NCI-H146 treated with DMSO at 0.1 percent for 48 hours (cell line): ENCODE results near the gene CDH22.

Source experiments
- DNase-seq: peaks from one replicate; lab custom pipeline; 2025; ENCODE audit not compliant: unreplicated experiment; lab: John Stamatoyannopoulos, UW

CDH22 gene

GRCh38 chr20:46152824-46153586 is 155.3 kb downstream of the CDH22 start:
- no peak for DNase-seq

DNA sequence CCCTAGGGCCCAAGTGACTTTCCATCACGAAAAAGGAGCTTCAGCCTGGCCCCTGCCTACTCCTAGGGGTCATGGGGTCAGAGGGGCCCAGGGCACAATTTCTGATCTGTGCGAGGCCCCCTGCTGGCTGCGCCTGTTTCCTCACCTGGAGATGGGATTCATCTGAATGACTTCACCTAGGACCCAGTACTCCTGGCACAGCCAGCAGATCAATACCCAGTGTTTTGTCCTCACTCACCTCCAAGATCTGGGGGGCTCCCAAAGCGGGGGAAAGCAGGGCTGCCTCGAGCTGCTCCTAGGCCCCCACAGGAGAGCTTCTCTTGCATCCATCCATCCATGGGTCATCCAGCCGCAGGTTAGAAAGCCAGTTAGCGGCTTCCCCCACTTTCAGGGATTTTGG is 156.4 kb downstream of the CDH22 start:
- no peak for DNase-seq

GRCh38 chr20:46150943-46151342 is 157.4 kb downstream of the CDH22 start:
- DNase-seq, result no peak

GRCh38 chr20:46148313-46149208 is 159.7 kb downstream of the CDH22 start:
- no peak for DNase-seq

GRCh38 chr20:46145713-46146112 is 162.6 kb downstream of the CDH22 start:
- peak; percentile 73 for DNase-seq

DNA sequence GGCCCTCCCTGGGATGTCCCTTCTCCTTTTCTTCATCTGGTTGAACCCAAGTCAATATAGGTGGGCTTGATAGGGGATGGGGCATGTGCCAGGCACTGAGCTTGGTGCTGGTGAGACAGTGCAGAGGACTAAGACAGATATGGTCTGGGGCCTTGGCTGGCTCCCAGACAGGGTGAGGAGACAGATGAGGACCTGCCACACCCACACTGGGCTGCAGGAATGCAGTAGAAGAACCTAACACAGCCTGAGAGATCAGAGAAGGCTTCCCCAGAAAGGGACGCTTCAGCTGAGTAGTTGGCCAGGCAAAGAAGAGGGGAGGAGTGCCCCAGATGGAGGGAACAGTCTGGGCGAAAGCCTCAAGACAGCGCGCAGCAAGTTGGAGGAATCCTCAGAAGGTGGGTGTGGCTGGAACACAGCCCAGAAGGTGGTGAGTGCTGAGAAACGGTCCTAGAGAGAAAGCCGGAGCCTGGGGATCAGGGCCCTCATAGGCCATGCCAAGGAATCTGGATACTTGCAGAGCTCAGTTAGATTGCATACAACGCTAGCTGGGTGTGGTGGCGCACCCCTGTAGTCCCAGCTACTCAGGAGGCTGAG is 163.8 kb downstream of the CDH22 start:
- no peak for DNase-seq

DNA sequence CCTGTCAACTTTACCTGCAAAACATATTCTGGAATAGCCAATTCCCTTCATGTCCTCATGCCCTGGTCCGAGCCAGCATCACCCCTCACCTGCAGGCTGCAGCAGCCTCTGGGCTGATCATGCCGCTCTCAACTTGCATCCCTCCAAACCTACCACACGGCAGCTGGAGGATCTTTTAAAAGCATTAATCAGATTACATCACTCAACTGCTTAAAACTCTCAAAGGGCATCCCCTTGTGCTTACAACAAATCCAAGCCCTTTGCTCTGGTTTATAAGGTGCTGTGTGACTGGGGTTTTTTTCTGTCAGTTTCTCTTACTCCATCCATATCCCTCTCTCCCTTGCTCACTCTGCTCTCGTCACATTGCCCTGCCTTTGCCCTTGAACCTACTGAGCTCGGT is 166.2 kb downstream of the CDH22 start:
- no peak for DNase-seq

DNA sequence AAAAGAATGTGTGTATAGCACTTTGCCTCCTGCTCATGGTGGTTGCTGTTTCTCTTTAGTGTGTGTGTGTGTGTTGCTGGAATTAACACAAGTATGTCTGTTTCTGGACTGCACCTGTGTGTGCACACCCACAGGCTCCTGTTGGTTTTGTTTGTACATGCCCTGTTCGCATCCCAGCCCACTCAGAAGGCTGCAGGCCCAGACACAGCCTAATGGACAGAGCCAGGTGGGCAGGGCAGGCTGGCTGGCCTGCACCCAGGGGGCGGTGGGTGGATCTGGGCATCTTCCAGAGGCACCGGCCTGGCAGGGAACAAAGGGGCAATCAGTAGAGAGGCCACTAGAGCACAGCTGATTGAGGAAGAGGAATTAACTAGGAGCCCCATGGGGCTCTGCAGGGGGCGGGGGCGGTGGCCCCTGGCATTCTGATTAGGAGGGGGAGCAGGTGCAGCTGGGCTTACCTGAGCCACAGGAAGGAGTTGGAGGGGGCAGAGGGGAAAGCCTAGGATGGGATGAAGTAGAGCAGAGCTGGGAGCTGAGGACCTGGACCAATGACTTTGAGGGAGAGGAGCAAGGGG is 168.3 kb downstream of the CDH22 start:
- peak; percentile 95 for DNase-seq

DNA sequence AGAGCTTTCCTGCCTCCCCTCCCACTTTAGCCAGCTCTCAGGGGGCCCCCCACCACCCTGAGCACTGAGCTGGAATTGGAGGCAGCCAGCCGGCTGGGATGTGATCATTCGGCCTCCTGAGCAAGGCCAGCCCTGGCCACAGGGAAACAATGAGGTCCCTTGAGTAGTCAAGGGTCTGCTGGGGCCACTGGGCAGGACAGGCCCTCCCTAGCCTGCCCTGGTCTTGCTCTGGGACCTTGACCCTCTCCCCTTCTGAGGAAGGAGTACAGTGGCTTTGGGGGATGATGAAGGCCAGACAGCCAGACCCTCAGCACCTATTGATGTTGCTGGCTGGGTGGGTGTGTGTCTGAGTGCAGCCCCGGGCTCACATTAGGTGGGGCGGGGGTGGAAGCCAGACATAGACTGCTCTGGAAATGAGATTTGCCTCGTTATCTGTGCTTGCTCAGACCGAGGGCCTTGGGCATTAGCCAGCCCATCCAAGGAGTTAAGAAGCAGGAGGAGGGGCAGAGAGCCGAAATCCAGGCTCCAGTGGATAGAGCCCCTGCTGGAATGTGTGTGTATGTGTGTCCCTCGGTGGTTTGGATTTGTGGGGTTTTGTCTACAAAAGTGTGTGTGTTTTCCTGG is 168.9 kb downstream of the CDH22 start:
- DNase-seq, result no peak

DNA sequence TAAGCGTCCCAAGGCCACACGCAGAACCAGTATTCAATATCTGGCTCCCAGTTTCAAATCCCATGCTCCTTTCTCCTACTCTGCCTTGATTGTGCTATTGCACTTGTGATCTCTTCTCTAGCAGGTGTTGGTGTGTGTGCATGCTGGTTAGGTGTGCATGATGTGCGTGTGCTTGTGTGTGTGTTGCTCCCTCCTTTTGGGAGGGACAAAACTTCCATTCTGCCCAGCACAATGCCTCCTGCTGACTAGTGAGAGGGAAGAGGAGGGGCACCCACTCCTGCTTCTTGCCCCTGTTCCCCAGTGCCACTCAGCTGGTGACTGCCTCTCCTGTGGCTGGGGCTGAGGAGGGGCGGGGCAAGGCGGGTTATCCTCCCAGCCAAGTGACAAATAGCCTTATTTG is 170.5 kb downstream of the CDH22 start:
- no peak for DNase-seq

GRCh38 chr20:46135856-46136633 is 172.3 kb downstream of the CDH22 start:
- peak; percentile 28 for DNase-seq

DNA sequence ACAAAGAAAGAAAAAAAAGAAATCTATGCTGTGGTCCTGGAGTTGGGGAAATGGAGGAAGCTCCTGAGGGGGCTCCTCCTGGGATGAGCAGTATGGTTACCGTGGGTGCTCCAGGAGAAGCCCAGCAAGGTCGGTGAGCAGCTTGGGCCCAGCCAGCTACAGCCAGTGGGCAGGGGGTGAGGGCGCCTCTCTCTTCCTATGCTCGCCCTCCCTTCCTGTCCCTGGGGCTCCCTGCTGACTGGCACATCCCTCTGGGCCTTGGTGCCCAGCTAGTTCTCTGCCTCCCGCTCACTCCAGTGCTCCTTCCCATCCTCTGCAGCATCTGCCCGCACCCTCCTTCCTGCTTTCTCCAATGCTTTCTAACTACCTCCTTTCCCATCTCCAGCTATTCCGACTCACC is 173.6 kb downstream of the CDH22 start:
- no peak for DNase-seq

- DNase-seq, result no peak
Measured at GRCh38 chr20:46133886-46134654, 174.2 kb downstream of the CDH22 start.

DNA sequence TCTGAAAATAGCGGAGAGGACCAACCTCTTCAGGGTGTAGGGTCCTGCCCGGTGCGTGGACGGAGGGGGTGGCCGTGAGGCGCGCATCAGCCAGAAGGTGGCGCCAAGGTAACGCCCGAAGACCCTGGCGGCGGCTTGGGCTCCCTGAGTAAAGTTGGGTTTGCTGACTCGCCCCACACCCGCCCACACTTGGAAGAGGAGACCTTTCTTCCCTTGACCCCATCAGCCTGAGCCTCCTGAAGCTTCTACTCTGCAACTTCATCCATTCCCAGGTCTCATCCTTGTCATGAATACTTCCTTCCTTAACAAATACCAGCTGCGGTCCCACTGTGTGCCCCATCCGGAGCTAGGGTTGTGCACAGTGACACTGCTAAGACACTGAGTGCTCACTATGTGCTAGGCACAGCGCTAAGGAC is 175.6 kb downstream of the CDH22 start:
- peak; percentile 50 for DNase-seq

GRCh38 chr20:46131396-46131795 is 176.9 kb downstream of the CDH22 start:
- no peak for DNase-seq

GRCh38 chr20:46130534-46130933 is 177.8 kb downstream of the CDH22 start:
- no peak for DNase-seq

DNA sequence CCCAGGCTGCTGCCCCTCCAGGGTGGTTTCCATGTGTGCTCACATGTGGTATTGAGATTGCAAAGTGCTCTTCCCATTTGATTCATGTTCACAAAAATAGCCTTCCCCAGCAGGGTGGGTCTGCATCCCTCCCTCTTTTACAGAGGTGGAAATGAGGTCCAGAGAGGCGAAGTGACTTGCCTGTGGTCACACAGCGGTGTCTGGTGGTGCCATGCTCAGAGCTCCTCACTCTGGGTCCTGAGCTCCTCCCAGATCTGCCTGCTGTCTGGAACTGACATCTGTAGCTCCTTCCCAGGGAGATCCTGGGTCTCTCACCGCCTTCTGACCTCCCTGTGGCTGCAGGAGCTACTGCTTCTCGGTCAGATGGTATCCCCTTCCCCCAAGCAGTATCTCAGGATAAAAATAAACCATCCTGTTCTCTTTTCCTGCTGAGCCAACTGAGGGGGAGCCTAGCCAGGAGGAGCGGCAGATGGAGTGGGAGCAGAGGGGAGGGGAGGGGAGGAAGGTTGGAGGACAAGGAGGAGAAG is 178.3 kb downstream of the CDH22 start:
- DNase-seq, result no peak

DNA sequence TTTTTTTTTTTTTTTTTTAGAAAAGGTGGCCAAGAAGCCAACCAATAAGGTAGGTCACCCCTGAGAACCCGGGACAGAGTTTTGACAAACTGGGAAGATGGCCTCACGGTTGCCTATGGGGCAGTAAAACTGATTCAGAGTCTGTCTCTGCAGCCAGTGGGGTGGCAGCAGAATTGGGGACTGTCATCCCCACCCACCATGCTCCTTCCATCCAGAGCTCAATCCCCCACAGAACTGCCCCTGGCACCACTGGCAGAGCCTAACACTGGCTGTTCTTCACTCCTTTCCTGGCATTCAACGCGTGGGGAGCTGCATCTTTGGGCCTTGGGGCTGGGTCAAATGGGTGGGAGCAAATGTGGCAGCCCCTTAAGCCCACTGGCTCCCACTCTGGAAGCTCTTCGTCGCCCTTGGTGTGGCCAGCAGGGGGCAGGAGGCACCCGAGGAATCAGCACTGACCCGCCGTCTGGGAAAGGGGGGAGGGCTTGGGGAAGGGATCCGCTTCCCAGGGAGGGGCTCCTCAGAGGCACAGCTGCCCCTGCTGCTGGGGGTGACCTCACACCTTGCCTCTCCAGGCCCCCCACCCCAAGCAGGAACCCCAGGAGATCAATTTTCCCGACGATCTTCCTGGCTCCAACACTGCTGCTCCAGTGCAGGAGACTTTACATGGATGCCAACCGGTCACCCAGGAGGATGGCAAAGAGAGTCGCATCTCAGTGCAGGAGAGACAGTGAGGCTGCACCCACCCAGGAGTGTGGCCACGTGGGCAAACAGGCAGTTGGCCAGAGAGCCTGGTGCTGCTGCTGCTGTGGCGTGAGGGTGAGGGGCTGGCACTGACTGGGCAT is 179.8 kb downstream of the CDH22 start:
- no peak for DNase-seq
